GM20000 (cell line): ENCODE results near the gene DNAL4.

Experiments
- DNase-seq: peaks from one replicate; pipeline ENCODE4 v3.0.0; 2012; ENCODE audit warnings: low spot score
- TF ChIP-seq, protein P1 (sequence below): IDR thresholded peaks from 2 replicates; pipeline ENCODE4 v1.5.1; 2012; ENCODE audit warnings: mild to moderate bottlenecking, control low read depth; ENCODE audit errors: extremely low read depth, missing control alignments

Gene DNAL4

DNA sequence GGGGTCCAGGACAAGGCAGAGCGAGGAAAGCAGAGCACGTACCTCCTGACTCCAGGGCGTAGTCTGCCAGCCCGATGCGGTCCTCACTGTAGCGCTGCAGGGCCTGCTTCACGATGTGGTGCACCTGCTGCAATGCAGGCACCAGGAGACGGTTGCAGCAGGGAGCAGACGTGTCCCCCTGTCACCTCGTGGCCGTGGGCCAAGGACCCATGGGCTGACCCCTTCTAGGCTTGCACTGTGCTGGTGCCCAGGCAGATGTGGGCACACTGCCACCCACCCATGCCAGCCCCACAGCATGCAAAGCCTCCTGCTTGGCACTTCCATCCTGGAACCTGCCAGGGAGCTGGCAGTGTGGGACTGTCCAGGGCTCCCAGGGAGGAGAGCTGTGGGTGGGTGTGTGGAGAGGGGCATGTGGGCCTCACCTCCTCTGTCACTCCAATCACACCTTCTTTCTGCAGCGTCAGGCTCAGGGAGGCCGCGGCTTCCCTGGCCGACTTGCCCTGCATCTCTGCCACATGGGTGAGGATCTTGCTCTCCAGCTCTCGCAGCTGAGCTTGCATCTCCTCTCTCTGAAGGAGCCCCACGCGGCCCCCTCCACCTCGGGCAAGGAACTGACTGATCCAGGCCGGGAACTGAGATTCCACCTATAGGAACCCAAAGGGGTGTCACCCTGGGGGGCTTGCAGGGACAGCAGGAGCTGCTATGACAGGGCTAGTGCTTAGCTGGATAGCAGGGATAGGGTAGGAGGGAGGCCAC lies 54.5 kb downstream of the DNAL4 start:
- TF ChIP-seq, protein P1, sequence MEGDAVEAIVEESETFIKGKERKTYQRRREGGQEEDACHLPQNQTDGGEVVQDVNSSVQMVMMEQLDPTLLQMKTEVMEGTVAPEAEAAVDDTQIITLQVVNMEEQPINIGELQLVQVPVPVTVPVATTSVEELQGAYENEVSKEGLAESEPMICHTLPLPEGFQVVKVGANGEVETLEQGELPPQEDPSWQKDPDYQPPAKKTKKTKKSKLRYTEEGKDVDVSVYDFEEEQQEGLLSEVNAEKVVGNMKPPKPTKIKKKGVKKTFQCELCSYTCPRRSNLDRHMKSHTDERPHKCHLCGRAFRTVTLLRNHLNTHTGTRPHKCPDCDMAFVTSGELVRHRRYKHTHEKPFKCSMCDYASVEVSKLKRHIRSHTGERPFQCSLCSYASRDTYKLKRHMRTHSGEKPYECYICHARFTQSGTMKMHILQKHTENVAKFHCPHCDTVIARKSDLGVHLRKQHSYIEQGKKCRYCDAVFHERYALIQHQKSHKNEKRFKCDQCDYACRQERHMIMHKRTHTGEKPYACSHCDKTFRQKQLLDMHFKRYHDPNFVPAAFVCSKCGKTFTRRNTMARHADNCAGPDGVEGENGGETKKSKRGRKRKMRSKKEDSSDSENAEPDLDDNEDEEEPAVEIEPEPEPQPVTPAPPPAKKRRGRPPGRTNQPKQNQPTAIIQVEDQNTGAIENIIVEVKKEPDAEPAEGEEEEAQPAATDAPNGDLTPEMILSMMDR, result no peak
- no peak for DNase-seq

DNA sequence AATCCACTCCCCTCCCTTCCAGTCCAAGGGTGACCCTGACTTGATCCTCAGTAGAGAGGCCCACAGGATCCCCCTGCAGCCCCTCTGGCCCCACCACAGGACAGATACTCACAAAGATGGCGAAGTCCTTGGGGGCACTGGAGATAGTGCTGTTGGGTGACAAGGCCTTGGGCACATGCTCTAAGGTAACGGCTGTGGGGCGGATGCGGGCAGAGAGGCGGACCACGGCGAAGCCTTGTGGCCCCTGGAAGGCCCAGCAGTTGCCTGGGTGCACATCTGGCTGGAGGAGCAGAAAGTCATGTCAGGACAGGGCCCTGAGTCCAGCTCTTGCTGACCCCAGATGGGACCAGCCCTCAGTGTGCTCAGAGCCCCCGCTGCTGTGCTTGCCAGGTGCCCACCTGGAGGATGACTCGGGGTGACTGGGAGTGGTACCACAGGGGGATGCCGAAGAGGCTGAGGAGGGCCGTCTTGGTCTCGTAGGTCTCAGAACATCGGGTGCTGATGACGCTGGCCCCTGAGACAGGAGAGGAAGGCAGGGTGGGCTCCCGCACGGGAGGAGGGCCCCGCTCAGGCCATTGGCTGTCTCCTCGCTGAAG lies 55.4 kb downstream of the DNAL4 start:
- no peak for DNase-seq
- TF ChIP-seq, protein P1, result no peak

DNA sequence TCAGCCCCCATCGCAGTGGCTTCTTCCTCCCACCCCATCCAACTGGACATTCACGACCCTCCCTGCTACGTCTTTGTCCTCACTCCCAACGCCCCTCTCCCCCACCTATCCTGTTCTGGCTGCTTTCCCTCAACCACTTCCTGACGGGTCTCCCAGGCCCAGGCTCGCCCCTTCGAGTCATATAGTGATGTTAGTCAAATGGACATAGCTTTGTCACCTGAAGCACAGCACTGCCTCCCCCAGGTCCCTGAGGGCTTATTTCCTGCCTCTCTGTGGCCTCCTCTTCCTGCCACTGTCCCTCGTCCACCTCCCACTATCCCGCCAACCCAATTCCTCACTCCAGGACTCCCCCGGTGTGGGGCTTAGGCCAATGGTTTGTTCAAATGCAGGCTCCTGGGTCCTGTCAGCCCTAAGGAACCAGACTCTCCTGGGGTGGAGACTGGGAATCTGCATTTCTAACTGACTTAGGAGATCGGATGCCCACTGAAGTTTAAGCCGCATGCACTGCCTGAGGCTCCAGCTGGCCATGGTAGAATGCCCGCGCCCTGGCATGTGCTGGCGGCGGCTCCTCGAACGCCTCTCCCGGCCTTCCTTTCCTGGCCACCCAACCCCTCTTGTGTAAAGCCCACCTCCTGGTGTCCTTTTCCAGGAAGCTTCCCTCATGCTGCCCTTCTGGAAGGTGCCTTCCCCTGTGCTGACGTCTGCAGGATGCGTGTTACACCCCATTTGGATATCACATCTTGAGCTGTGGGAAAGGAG lies 56.5 kb downstream of the DNAL4 start:
- no peak for DNase-seq
- TF ChIP-seq, protein P1, result no peak

DNA sequence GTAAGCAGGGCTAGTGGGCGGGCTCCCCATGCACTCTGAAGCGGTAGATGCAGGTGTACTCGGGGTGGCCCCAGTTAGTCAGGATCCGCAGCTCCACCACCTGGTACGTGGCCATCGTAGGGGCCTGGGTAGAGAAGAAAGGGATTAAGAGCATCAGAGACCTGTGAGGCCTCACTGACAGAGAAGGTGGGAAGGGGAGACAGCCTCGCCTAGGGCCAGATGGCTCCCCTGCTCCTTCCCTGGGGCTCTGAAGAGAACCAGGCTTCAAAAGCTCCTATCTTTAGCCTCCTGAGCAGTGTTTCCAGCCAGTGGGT lies 57.7 kb downstream of the DNAL4 start:
- DNase-seq, result no peak
- TF ChIP-seq, protein P1, result no peak

DNA sequence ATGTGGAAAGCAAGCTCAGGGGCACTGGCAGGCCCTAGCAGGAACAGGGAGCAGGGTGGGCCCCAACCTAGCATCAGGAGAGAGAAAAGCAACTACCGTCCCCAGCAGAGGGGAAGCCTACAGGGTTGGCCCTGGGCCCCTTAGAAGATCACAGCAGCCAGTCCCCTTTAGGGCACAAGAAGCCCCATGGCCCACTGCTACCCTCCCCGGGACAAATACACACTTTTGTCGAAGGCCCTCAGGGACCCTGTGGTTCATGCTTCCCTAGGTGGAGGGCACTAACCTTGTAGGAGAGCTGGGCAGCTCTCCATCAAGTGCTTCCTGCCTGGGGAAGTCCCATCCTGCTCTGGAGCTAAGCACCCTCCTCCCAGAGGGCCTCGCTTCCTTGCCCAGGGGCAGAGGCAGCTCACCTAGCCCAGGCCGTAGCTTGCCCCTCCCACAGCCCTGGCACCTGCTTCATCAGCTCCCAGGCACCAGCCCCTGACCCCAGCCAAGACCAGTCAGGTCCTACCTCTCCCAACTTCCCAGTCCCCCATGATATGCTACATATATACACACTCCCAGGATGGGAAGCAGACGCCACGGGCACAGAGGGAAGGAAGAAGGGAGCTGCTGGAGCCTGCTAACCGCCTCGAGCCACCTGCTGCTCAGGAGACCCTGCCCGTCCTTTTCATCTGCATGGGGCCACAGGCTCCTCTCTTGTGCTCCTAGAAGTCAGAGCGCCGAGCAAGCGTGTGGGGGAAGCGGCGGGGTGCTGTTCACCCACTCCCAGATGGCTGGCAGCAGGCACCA lies 58.3 kb downstream of the DNAL4 start:
- TF ChIP-seq, protein P1, result no peak
- DNase-seq, result no peak

DNA sequence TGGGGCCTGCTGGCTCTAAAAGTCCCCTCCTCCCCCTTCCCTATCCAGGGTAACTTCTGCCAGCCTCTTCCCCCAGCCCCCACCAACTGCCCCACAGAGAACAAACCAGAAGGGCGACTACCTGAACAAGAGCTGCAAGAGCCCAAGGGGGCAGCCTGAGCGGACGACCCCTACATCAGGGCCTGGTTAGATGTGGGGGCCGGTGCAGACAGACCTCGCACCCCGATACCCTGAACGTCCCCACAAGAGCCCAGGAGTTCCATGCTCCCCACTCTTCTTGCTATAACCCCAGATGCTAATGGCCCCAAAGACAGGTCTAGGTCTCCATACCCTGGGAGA lies 58.8 kb downstream of the DNAL4 start:
- no peak for DNase-seq
- TF ChIP-seq, protein P1, result no peak
